T47D (cell line): ENCODE data around the gene NNMT.
A peak's percentile ranks its signal among the peaks of the same experiment; 100 is the strongest.

ENCODE experiments used
- DNase-seq, 2 experiments: peaks; one replicate each; pipeline versions ENCODE4 v3.0.0 to v3.0.0-alpha.2; 2011 to 2012; ENCODE audit warnings: low read depth in 1 of 2, low spot score in 1 of 2
- JUND ChIP-seq: IDR thresholded peaks from 2 replicates; pipeline ENCODE4 v1.6.1; 2012; ENCODE audit warnings: low read depth
- in situ Hi-C: cut with HindIII; loops from 2 replicates; pipeline ENCODE4 v1.10.0; 2016; ENCODE audit warnings: low sequenced_read_pairs, low pct_unique_long_range_greater_than_20kb

The NNMT gene

DNA sequence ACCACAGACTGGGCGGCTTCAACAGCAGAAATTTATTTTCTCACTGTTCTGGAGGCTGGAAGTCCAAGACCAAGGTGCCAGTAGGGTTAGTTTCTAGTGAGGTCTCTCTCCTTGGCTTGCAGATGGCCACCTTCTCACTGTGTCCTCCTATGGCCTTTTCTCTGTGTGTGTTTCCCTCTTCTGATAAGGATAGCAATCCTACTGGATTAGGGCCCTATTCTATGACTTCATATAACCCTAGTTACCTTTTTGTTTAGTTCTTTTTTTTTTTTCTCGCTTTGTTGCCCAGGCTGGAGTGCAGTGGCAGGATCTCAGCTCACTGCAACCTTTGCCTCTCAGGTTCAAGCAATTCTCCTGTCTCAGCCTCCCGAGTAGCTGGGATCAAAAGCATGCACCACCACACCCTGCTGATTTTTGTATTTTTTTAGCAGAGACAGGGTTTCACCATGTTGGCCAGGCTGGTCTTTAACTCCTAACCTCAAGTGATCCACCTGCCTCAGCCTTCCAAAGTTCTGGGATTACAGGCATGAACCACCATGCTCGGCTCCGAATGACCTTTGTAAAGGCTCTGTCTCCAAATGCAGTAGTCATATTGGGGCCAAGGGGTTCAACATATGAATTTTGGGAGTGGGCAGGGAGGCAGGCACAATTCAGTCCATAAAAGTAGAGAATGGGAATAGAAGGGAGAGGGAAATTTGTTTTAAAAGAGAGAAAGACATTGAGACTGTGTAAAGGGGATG is 25.5 kb upstream of the NNMT start:
- no peak for DNase-seq
- in situ Hi-C loops = no loop called here

DNA sequence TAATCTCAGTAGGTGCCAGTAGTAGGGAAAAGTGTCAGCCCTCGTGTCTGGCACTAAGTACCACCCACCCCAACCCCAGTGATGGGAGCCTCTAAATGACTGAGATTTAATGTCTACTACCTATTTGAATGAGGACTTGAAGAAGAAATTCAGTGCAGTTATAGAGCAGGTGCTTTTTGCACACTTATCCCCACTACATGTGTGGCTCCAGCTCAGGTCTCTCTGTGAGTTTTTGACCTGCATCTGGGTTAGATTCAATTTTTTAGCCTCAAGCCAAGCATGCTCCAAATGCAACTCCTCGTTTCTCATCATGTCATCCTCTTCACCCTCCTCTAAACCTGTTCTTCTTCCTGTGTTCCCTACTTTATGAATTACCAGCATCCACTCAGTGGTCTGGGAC is 24.9 kb upstream of the NNMT start:
- in situ Hi-C loops = no loop called here
- no peak for DNase-seq
- TF ChIP-seq JUND = no peak

More for the DNA sequence above, 25.5 kb upstream of the NNMT start:
- TF ChIP-seq JUND = no peak

DNA sequence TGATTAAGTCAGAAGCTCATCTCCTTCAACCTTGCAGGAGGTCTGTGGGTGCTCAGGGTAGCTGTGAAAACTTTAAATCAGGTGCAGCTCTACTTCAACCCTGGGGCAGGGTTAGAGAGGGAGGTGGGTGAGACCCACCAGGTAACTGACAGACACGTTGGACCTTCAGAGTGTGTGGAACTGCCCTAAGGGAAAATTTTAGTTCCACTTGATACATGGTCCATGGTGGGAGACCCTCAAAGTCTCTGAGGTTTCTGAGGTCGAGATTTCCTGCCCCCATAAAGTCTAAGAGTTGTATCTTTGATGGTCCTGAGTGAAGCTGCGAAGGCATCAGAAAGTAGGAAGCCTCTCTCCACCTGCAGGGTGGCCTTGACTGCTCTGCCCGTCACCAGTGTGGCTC is 23.9 kb upstream of the NNMT start:
- in situ Hi-C loops = no loop called here
- no peak for TF ChIP-seq JUND

DNA sequence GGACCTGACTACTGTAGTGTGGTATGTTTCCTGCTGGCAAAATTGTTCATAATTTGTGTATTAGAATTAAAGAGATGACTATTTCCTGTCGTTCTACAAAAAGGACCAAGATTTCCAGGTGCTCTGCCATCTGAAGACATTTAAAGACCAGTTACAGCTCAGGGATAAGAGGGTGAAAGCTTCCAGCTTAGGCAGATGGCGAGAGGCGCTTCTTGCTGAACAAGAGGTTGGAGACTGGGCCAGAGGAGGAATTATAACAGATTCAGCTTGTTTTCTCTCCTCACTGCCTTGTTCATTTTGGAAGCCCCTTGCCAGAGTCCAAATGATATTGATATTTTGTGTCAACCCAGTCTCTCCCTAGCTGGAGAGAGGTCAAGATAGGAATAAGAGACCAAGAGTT is 23.1 kb upstream of the NNMT start:
- in situ Hi-C loops = no loop called here
- TF ChIP-seq JUND = no peak

More for the DNA sequence above, 23.9 kb upstream of the NNMT start:
- DNase-seq = no peak

DNA sequence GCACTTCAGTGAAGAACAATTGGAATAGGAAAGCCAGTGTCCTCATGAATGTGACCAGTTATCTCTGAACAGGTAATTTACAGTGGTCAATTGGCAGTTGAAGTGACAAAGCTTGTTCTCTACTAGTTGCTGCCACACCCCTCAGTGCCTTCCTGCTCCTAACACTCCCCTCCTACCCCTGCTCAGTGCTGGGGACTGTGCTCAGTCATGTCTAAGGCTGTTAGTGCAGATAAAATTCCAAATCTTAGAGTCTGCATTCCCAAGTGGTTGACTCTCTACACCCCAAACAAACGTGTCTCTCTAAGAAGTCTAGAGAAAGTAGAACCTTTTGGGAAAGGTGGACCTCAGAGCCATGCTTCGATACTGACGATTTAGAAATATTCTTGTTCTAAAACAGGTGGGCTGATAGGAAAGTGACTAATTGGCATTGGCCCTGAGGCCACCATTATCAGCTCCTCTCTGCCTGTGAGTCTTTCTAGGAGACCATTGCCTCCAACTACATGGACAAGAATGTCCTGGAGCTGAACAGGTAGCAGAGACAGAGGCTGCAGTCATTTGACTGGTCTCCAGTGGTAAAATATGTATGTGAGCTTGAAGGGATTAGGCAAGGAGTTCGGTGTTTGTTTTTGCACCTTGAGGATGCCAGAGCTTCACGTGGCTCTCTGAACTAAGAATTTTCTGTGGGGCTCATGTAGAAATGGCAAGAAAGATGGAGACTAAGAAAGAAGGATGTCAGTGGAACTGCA is 22.1 kb upstream of the NNMT start:
- in situ Hi-C loops = no loop called here
- no peak for DNase-seq
- TF ChIP-seq JUND = no peak

More for the DNA sequence above, 23.1 kb upstream of the NNMT start:
- DNase-seq = no peak

DNA sequence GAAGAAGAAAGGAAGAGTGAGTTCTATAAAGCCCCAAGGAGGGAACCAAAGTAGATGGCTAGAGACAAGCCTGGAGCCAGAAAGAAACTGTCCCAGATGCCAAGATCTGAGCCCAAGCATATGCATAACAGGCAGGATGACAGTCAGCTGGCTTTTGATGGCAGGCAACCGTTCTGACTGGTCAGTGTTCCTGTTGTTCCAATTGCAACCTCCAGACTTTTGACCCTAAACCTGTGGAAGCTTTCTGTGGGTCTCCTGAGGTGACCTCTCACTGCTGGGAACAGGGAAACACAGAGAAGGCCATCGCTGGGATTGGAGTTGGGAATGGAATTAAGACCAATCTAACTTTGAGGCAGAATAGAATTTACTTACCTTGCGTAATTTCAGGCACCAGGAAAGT is 21.6 kb upstream of the NNMT start:
- in situ Hi-C loops = no loop called here
- no peak for TF ChIP-seq JUND

DNA sequence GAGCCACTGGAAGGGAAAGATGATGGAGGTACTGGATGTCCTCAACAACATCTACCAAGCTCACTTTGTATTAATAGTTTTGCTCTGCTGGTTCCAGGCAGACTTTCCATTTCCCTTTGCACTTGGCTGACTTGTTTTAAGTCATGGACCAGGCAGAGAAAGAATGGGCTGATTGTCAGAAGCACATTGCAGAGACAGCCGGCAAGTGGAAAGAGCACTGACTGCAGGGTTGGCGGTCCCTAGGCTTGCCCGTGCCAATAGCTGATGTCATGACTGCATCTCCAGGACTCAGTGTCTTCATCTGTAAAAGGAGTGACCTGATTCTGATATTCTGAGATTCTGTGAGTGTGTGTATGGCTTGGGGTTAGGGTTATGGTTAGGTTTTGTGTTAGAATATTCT is 20.9 kb upstream of the NNMT start:
- TF ChIP-seq JUND = no peak
- no peak for DNase-seq
- in situ Hi-C loops = no loop called here

More for the DNA sequence above, 21.6 kb upstream of the NNMT start:
- DNase-seq = no peak

DNA sequence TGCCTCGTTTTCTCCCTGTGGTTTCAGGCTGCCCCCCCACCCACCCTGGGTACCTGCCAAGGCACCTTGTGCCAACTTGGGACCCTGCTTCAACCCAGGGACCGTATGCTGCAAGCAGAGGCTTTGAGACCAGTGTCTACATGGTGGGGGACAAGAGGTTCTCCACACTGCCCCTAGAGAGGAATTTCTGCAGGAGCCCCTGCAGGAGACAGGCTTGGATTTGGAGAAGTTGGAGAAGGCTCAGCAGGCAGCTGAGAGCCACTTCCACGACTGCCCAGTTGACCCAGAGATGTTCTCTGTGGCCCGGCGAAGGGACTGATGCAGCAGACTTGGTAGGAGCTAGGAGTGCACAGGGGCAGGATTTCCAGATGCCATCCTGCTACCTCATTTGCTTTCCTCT is 20.1 kb upstream of the NNMT start:
- in situ Hi-C loops = no loop called here
- TF ChIP-seq JUND = no peak
- no peak for DNase-seq

DNA sequence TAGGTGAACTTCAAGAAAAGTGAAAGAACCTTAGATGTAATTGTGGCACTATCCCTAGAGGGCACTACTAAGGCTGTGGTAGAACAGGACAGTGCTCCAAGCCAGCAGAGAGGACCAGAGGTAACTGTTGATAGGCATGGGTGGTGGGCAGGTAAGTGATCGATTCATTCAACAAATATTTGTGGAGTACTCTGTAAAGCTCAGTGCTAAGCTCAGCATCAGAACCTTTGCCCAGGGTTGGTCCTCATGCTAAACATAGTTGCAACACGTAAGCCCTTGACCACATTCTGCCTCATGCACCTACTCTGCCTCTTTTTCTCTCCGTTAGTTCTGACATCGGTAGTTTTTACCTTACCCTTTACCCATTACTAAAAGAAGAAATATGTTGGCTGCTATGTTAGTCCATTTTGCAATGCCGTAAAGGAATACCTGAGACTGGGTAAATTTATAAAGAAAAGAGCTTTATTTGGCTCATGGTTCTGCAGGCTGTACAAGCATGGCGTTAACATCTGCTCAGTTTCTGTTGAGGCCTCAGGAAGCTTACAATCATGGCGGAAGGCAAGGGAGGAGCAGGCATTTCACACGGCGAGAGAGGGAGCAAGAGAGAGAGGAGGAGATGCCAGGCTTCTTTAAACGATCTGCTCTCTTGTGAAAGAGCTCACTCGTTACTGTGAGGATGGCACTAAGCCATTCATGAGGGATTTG is 18.4 kb upstream of the NNMT start:
- TF ChIP-seq JUND = no peak
- in situ Hi-C loops = no loop called here
- DNase-seq = no peak

DNA sequence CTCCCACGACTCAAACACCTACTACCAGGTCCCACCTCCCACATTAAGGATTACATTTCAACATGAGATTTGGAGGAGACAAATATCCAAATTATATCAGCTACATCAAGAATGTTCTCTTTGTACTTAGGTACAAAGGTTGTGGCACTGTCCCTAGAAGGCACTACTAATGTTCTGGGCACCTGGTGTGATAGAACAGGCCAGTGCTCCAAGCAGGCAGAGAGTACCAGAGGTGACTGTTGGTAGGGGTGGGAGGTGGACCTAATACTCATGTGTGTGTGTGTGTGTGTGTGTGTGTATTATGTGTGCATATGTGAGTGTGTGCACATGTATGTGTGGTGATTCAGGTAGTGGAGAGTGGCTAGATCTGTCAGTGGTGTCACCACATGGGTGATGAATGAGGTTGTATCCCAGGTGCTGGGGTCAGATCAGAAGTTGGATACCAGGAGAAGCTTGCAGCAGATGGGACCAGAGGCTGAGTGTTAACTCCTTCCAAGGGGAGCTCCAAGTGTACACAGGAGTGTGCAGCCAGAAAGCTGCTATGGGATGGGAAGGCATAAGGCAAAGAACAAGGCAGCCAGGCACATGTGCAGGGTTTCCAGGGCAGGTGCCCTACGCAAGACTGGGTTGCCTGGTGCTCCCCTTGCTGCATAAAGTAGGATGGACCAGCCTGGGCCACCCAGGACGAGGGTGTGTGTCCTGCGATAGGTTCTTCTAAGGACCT is 17.7 kb upstream of the NNMT start:
- in situ Hi-C loops = no loop called here
- no peak for TF ChIP-seq JUND
- DNase-seq = no peak

DNA sequence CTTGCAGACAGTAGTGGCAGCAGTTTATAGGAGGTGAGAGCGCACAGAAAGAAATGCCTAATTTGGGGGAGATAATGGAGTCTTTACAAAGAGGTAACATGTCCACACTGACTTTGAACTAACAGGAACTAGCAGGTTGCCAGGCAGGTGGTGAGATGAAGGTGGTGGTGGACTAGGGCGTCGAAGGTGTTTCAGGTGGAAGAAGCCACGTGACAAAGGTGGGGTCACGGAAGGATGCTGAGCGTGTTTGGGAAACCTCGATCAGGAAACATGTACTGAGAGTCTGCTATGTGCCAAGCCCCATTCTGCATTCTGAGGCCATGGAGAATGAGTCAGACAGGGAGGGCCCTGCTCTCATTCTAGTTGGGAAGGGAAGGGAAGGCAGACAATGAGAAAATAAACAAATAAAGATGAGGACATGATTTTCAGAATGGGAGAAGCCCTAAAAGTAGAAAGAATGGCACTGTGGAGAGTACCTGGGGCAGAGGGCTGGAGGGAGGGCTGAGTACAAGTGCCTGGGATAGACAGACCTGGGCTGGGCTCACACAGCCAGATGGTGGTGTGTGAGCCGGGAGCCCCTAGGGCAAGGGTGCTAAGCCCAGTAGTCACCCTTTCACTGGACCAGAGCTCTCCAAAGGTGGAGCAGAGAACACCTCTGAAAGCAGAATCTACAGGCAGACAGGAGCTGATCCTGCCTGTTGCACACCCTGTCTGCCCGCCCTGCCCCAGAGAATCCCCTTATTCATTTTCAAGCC is 16.2 kb upstream of the NNMT start:
- no peak for DNase-seq
- no peak for TF ChIP-seq JUND
- in situ Hi-C loops = no loop called here

DNA sequence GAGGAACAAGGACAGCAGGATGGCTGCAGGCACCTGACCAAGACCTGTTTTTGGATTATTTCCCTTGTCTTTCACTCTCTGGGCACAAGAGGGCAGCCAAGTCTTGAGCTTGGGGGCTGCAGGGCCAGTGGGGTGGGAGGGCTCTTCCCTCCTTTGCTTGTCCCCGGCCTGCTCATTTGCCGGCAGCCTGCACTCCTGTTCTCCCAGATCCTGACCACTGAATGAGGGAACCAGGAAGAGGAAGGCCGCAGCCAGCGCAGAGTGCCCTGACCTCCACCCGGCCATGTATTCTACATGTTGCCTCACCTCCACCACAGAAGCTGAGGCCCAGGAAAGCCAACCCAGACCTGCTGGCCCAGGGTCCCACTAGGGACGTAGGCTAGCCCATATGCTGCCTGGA is 15.5 kb upstream of the NNMT start:
- in situ Hi-C loops = no loop called here
- peak; percentile 45 to 85 for DNase-seq
- TF ChIP-seq JUND = no peak
